Testis (tissue), 3 donors: ENCODE results near the gene RUNX1. TPM values are rescaled to one million over a fixed set of nuclear protein-coding genes. Genes with fewer than 3 reads are reported as not detected.
A peak's percentile ranks its signal among the peaks of the same experiment; 100 is the strongest.

Source experiments
- DNase-seq: peaks from one replicate; pipeline ENCODE4 v3.0.0-alpha.2; 2019
- H3K27ac ChIP-seq, 2 donors: fragments of 200-600 bp; sonication (generic); one replicate each; pipeline ENCODE4 v1.5.1; 2019
- H3K27me3 ChIP-seq: fragments of 200-600 bp; sonication (generic); one replicate; pipeline ENCODE4 v1.5.1; 2019
- H3K36me3 ChIP-seq: fragments of 200-600 bp; sonication (generic); one replicate; pipeline ENCODE4 v1.5.1; 2017; ENCODE audit warnings: low read depth; ENCODE audit errors: missing control alignments
- H3K4me1 ChIP-seq: fragments of 200-600 bp; sonication (generic); one replicate; pipeline ENCODE4 v1.5.1; 2019
- H3K4me3 ChIP-seq, 2 donors: fragments of 200-600 bp; sonication (generic); one replicate each; pipeline ENCODE4 v1.5.1; 2017 to 2019
- H3K9me3 ChIP-seq: fragments of 200-600 bp; sonication (generic); one replicate; pipeline ENCODE4 v1.5.1; 2017
- POLR2A ChIP-seq: fragments of 450-650 bp; IDR thresholded peaks from one replicate; pipeline ENCODE4 v1.6.1; 2017; ENCODE audit warnings: antibody characterized with exemption, mild to moderate bottlenecking, moderate library complexity
- WGBS, 2 donors: methylation state at CpG; one replicate each; pipeline ENCODE4 v1.1.5; 2018; 5-methylcytosine and 5-hydroxymethylcytosine counted together
- intact Hi-C: fragments of 100-400 bp; cut with DNase I; formaldehyde crosslinking; loops from one replicate; pipeline ENCODE4 v1.15.1; 2023; ENCODE audit warnings: low total_unique reads
- polyA plus RNA-seq: library from polyadenylated mRNA; stranded (reverse); fragments of 350-450 nt; fragmentation: Illumina TruSeq; extraction: RNeasy Lipid Tissue Mini Kit (QIAGEN cat#74804); gene quantifications from one replicate; pipeline ENCODE4 v1.2.3, GENCODE V29; 2014; ENCODE audit warnings: low read depth, low replicate concordance; ENCODE audit not compliant: insufficient read depth
- total RNA-seq, 2 donors: library from RNA; depleted of rRNA; stranded (reverse); fragments of >200 nt; gene quantifications; one replicate each; pipeline ENCODE4 v1.2.3, GENCODE V29; 2016
- TF ChIP-seq, protein P1 (sequence below), 3 experiments: fragments of 450-650 bp in 2 of 3; fragments of 200-600 bp in 1 of 3; sonication (generic) in 1 of 3; IDR thresholded peaks; one replicate each; pipeline ENCODE4 v1.5.1; 2016 to 2019; ENCODE audit warnings: antibody characterized with exemption in 3 of 3, mild to moderate bottlenecking in 2 of 3, moderate library complexity in 1 of 3

RUNX1 gene
- total and polyA plus RNA-seq, 3 donors from 2014 or later: 11.1 to 28.7 (median 24.3) TPM

GRCh38 chr21:34909492-34910292 is 139.4 kb downstream of the RUNX1 start:
- Histone ChIP-seq H3K27ac (no peak overlapping the region), H3K9me3 (no peaks in the 10 kb centered on the region), H3K4me1 (peaks cover 16% of the 10 kb centered on the region), H3K27me3 (no peaks in the 10 kb centered on the region), H3K4me3 (no peak overlapping the region), H3K36me3 (no peaks in the 10 kb centered on the region)
- TF ChIP-seq POLR2A: no peak
- TF ChIP-seq, protein P1, sequence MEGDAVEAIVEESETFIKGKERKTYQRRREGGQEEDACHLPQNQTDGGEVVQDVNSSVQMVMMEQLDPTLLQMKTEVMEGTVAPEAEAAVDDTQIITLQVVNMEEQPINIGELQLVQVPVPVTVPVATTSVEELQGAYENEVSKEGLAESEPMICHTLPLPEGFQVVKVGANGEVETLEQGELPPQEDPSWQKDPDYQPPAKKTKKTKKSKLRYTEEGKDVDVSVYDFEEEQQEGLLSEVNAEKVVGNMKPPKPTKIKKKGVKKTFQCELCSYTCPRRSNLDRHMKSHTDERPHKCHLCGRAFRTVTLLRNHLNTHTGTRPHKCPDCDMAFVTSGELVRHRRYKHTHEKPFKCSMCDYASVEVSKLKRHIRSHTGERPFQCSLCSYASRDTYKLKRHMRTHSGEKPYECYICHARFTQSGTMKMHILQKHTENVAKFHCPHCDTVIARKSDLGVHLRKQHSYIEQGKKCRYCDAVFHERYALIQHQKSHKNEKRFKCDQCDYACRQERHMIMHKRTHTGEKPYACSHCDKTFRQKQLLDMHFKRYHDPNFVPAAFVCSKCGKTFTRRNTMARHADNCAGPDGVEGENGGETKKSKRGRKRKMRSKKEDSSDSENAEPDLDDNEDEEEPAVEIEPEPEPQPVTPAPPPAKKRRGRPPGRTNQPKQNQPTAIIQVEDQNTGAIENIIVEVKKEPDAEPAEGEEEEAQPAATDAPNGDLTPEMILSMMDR (IDR thresholded peaks at IDR 0.05): no peak
- DNase-seq: peak; percentile 71
- intact Hi-C loops: no loop called here
- 44 to 61% methylated on average over 3 of the region's 3 CpGs for WGBS, 2 donors

- WGBS, 2 donors: 29 to 43% methylated on average over 3 of the region's 3 CpGs
- Histone ChIP-seq H3K27me3 (no peaks in the 10 kb centered on the region), H3K4me1 (peaks cover 16% of the 10 kb centered on the region), H3K4me3 (no peak overlapping the region), H3K9me3 (no peaks in the 10 kb centered on the region), H3K27ac (no peak overlapping the region), H3K36me3 (no peaks in the 10 kb centered on the region)
- TF ChIP-seq, protein P1 (IDR thresholded peaks at IDR 0.05): no peak
- TF ChIP-seq POLR2A: no peak
- peak; percentile 32 for DNase-seq
- intact Hi-C loops: no loop called here
Measured at GRCh38 chr21:34908419-34909055, 140.6 kb downstream of the RUNX1 start.

DNA sequence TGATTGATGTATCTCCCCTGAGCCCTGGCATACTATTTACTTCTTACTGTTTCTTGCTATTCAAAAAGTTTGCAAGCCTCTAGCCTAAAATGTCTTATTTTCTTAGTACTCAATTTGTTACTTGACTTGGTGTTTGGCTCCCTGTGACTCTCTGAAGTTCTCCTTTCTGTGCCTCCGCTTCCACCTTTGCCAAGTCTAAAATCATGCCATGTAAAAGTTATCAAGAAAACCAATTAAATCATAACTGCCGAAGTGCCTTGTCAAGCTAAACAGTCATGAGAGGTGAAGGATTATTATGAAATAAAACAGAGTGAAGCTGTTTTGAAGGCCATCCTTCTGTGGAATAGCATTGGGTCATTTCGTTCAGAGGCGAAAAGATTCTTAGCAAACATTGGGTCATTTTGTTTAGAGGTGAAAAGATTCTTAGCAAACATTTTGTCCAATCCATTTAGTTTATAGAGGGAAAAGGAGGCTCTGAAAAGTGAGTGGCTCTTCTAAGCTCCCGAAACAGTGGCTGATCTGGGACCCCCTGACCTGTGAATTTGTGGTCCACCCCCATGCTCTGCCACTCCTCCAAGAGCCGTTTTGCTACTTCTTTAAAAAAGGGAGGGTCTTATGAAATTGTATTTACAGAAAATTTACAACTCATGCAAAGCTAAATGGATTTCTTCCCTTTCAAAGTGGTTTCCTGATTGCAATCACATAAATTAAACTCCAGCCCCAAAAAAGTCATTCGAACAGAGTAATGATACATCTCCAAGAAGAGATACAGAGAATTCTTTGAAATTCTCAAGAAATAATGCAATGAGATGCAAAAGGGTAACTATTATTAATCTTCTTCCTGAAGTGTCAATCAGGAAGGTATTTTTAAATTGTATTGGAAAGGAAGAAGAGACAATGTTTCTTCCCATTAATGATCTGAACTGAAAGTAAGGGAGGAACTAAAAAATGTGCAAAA is 141.4 kb downstream of the RUNX1 start:
- Histone ChIP-seq H3K27me3 (no peaks in the 10 kb centered on the region), H3K4me3 (no peak overlapping the region), H3K4me1 (peaks cover 16% of the 10 kb centered on the region), H3K9me3 (no peaks in the 10 kb centered on the region), H3K36me3 (no peaks in the 10 kb centered on the region), H3K27ac (no peak overlapping the region)
- intact Hi-C loops: no loop called here
- DNase-seq: no peak
- TF ChIP-seq POLR2A: no peak
- TF ChIP-seq, protein P1 (IDR thresholded peaks at IDR 0.05): no peak
- 57 to 68% methylated on average over 7 of the region's 7 CpGs for WGBS, 2 donors

DNA sequence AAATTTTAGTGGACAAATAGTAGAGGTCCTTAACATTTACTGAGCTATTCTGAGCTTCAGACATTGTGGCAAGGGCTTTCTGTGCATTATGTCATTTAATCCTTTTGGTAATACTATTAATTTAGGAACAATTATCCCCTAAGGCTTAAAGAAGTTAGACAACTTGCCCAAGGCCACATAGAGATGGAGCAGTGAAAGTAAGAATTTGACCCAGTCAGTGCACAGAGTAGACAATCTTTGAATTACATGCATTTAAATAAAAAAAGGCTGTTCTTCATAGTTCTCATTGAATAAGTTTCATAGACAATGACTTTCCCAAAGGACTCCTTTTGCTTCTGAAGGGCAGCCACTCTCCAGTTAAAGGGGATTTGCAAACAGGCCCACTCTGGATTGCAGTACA is 142.7 kb downstream of the RUNX1 start:
- TF ChIP-seq, protein P1 (IDR thresholded peaks at IDR 0.05): no peak
- TF ChIP-seq POLR2A: no peak
- Histone ChIP-seq H3K4me1 (peaks cover 16% of the 10 kb centered on the region), H3K4me3 (no peak overlapping the region), H3K27me3 (no peaks in the 10 kb centered on the region), H3K36me3 (no peaks in the 10 kb centered on the region), H3K27ac (no peak overlapping the region), H3K9me3 (no peaks in the 10 kb centered on the region)
- intact Hi-C loops: no loop called here
- DNase-seq: no peak
